ENCODE results near the gene CFAP92. TPM values are rescaled to one million over a fixed set of nuclear protein-coding genes. Genes with fewer than 3 reads are reported as not detected.

The CFAP92 gene
- total RNA-seq: 10 to 100 TPM; 16.0 to 26.7 TPM
- polyA plus RNA-seq (ENCODE audit: insufficient read depth, low read depth, low replicate concordance): 62.0 TPM
- long read RNA-seq, donor 1, partial matches to known transcripts: 0 of 1 reads
- long read RNA-seq, donor 1, other reads (novel, unspliced or antisense): 0 of 1 reads
- long read RNA-seq, donor 2, partial matches to known transcripts: 6 of 14 reads
- long read RNA-seq, donor 2, other reads (novel, unspliced or antisense): 8 of 14 reads

DNA sequence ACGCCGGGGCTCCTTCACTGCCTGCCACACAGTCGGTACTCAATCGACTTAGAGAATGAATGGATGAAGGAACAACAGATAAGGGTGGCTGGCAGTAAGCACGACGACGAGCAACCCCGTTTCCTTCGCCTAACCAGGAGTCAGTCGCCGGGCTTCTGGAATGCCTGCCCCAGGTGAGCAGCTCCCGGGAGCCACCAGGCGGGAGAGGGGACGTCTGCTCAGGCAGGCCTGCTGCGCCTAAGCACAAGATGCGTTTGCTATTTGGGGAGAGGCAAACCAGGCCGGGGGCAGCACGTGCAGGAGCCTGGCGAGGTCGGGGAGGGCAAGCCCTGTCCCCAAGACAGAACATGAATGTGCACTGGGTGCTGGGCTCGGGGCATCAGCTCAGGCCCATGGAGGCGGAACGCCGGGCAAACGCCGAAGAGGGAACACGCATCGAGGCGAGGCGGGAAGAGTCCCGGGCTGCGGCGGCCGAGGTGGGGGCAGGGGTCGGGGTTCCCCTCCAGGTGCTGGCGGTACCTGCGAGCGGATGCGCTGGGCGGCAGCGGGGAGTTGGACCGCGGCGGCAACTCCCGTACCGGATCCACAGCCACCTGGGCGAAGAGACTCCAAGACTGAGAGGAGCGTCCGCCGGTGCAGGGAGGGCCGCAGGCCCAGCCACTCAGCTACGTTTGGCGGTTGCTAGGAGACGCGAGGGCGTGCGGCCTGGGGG is at the start of gene CFAP92:
Gene CFAP92, minus strand, starts transcription at position 616 of the 712 bp plus-strand sequence. CDS start 772 bp downstream, outside the sequence.
- Histone ChIP-seq H3K4me1 (peaks cover 11% of the 10 kb centered on the region), H3K36me3 (ENCODE audit: low read depth, missing control alignments) (no peaks in the 10 kb centered on the region), H3K27me3 (no peaks in the 10 kb centered on the region), H3K4me3 (peak within 1 kb of the TSS; percentile 47 to 54), H3K27ac (no peak within 1 kb of the TSS), H3K9me3 (no peaks in the 10 kb centered on the region)
- peak; percentile 93 for DNase-seq
- intact Hi-C loops (cut with DNase I; ENCODE audit: low total_unique reads): no loop called here
- WGBS, 2 donors: 5 to 18% methylated on average over 4 to 57 of the region's 57 CpGs
- TF ChIP-seq, protein P1, sequence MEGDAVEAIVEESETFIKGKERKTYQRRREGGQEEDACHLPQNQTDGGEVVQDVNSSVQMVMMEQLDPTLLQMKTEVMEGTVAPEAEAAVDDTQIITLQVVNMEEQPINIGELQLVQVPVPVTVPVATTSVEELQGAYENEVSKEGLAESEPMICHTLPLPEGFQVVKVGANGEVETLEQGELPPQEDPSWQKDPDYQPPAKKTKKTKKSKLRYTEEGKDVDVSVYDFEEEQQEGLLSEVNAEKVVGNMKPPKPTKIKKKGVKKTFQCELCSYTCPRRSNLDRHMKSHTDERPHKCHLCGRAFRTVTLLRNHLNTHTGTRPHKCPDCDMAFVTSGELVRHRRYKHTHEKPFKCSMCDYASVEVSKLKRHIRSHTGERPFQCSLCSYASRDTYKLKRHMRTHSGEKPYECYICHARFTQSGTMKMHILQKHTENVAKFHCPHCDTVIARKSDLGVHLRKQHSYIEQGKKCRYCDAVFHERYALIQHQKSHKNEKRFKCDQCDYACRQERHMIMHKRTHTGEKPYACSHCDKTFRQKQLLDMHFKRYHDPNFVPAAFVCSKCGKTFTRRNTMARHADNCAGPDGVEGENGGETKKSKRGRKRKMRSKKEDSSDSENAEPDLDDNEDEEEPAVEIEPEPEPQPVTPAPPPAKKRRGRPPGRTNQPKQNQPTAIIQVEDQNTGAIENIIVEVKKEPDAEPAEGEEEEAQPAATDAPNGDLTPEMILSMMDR (IDR thresholded peaks at IDR 0.05): no peak
- no peak for TF ChIP-seq POLR2A (IDR thresholded peaks at IDR 0.05)

- TF ChIP-seq POLR2A (IDR thresholded peaks at IDR 0.05): no peak
- TF ChIP-seq, protein P1 (IDR thresholded peaks at IDR 0.05): no peak
- H3K27ac ChIP-seq: no peak overlapping the region
- H3K9me3 ChIP-seq: no peaks in the 10 kb centered on the region
- H3K4me1 ChIP-seq: peaks cover 1% of the 10 kb centered on the region
- no peaks in the 10 kb centered on the region for H3K36me3 ChIP-seq (ENCODE audit: low read depth, missing control alignments)
- WGBS, 2 donors: 85 to 90% methylated on average over 15 of the region's 15 CpGs
- intact Hi-C loops (cut with DNase I; ENCODE audit: low total_unique reads): no loop called here
- DNase-seq: no peak
- H3K4me3 ChIP-seq: no peak overlapping the region
- H3K27me3 ChIP-seq: no peaks in the 10 kb centered on the region
Measured at GRCh38 chr3:129040579-129041300, 46.9 kb upstream of the CFAP92 start.

GRCh38 chr3:129040039-129040336 is 46.1 kb upstream of the CFAP92 start:
- no peak overlapping the region for H3K4me3 ChIP-seq
- no peak overlapping the region for H3K27ac ChIP-seq
- H3K27me3 ChIP-seq: no peaks in the 10 kb centered on the region
- intact Hi-C loops (cut with DNase I; ENCODE audit: low total_unique reads): no loop called here
- no peak for DNase-seq
- WGBS, 2 donors: 64 to 75% methylated on average over 3 of the region's 3 CpGs
- no peaks in the 10 kb centered on the region for H3K4me1 ChIP-seq
- H3K9me3 ChIP-seq: no peaks in the 10 kb centered on the region
- H3K36me3 ChIP-seq (ENCODE audit: low read depth, missing control alignments): no peaks in the 10 kb centered on the region
- TF ChIP-seq, protein P1 (IDR thresholded peaks at IDR 0.05): no peak
- TF ChIP-seq POLR2A (IDR thresholded peaks at IDR 0.05): no peak

GRCh38 chr3:129039271-129040038 is 45.6 kb upstream of the CFAP92 start:
- Histone ChIP-seq H3K4me1 (no peaks in the 10 kb centered on the region), H3K4me3 (no peak overlapping the region), H3K36me3 (ENCODE audit: low read depth, missing control alignments) (no peaks in the 10 kb centered on the region), H3K9me3 (no peaks in the 10 kb centered on the region), H3K27me3 (no peaks in the 10 kb centered on the region), H3K27ac (no peak overlapping the region)
- 70% methylated on average over 4 to 14 of the region's 14 CpGs for WGBS, 2 donors
- TF ChIP-seq POLR2A (IDR thresholded peaks at IDR 0.05): no peak
- TF ChIP-seq, protein P1 (IDR thresholded peaks at IDR 0.05): no peak
- no peak for DNase-seq
- intact Hi-C loops (cut with DNase I; ENCODE audit: low total_unique reads): no loop called here

Measured in testis (tissue), 5 donors.